Hepatic stellate cell (primary cell): Measurements from ENCODE around the gene TTLL9.

ENCODE experiments used
- DNase-seq: peaks from one replicate; pipeline ENCODE4 v3.0.0; 2011; ENCODE audit warnings: low spot score

TTLL9 gene

GRCh38 chr20:31859266-31859997 lies 11.0 kb upstream of the TTLL9 start:
- no peak for DNase-seq

GRCh38 chr20:31859998-31860380 lies 10.4 kb upstream of the TTLL9 start:
- DNase-seq = no peak

- DNase-seq = no peak
Observed at GRCh38 chr20:31860390-31861134, 9.9 kb upstream of the TTLL9 start.

GRCh38 chr20:31861135-31861384 lies 9.4 kb upstream of the TTLL9 start:
- no peak for DNase-seq

- DNase-seq = peak; percentile 76
Observed at GRCh38 chr20:31861385-31862156, 8.9 kb upstream of the TTLL9 start.

GRCh38 chr20:31862157-31862470 lies 8.3 kb upstream of the TTLL9 start:
- DNase-seq = no peak

GRCh38 chr20:31862506-31862905 lies 7.9 kb upstream of the TTLL9 start:
- no peak for DNase-seq

- no peak for DNase-seq
Observed at GRCh38 chr20:31863296-31864085, 6.9 kb upstream of the TTLL9 start.

GRCh38 chr20:31864521-31865400 lies 5.7 kb upstream of the TTLL9 start:
- no peak for DNase-seq

- DNase-seq = no peak
Observed at GRCh38 chr20:31866221-31866620, 4.2 kb upstream of the TTLL9 start.

GRCh38 chr20:31868853-31869672 lies 1.4 kb upstream of the TTLL9 start:
- DNase-seq = no peak

- DNase-seq = no peak
Observed at GRCh38 chr20:31869673-31869941, 827 bp upstream of the TTLL9 start.

- DNase-seq = no peak
Observed at GRCh38 chr20:31870726-31871617, 538 bp downstream of the TTLL9 start.

GRCh38 chr20:31871618-31871954 lies 1.2 kb downstream of the TTLL9 start:
- no peak for DNase-seq

GRCh38 chr20:31872406-31872805 lies 2.0 kb downstream of the TTLL9 start:
- DNase-seq = no peak

GRCh38 chr20:31875671-31876070 lies 5.2 kb downstream of the TTLL9 start:
- DNase-seq = no peak

GRCh38 chr20:31877684-31878083 lies 7.2 kb downstream of the TTLL9 start:
- DNase-seq = no peak

- peak; percentile 97 for DNase-seq
Observed at GRCh38 chr20:31879143-31879987, 8.9 kb downstream of the TTLL9 start.

- no peak for DNase-seq
Observed at GRCh38 chr20:31881945-31882344, 11.5 kb downstream of the TTLL9 start.
